NCI-H345 treated with DMSO at 0.1 percent for 48 hours (cell line): ENCODE measurements around the gene SEC24C.
"Not testable (repeated sequence)": the region's sequence is repeated elsewhere in the genome, so short reads cannot be mapped to it uniquely, and the experiment has no call there.

Source experiments
- DNase-seq: peaks from one replicate; lab custom pipeline; 2025; ENCODE audit not compliant: unreplicated experiment; lab: John Stamatoyannopoulos, UW

SEC24C gene

GRCh38 chr10:73743905-73744663, at the start of gene SEC24C:
Gene SEC24C, plus strand, starts transcription at chr10:73744372. Its CDS starts 2,461 bp downstream, at chr10:73746833.
- DNase-seq, result peak; percentile 87

GRCh38 chr10:73695302-73695701, 48.9 kb upstream of the SEC24C start:
- DNase-seq, result not testable (repeated sequence)

GRCh38 chr10:73697675-73698159, 46.5 kb upstream of the SEC24C start, which contains the start of gene AGAP5:
Gene AGAP5, minus strand, starts transcription at chr10:73698109. Its CDS starts 354 bp downstream, at chr10:73697755.
- DNase-seq, result not testable (repeated sequence)

- not testable (repeated sequence) for DNase-seq
Measured at GRCh38 chr10:73698819-73699218, 45.4 kb upstream of the SEC24C start.

- DNase-seq, result not testable (repeated sequence)
Measured at GRCh38 chr10:73703924-73704323, 40.2 kb upstream of the SEC24C start.

- DNase-seq, result not testable (repeated sequence)
Measured at GRCh38 chr10:73705506-73706072, 38.6 kb upstream of the SEC24C start.

GRCh38 chr10:73706488-73706887, 37.7 kb upstream of the SEC24C start:
- not testable (repeated sequence) for DNase-seq

- not testable (repeated sequence) for DNase-seq
Measured at GRCh38 chr10:73707628-73708027, 36.5 kb upstream of the SEC24C start.

GRCh38 chr10:73708122-73708521, 36.0 kb upstream of the SEC24C start:
- not testable (repeated sequence) for DNase-seq

GRCh38 chr10:73711683-73712082, 32.5 kb upstream of the SEC24C start:
- DNase-seq, result not testable (repeated sequence)

GRCh38 chr10:73713912-73714311, 30.3 kb upstream of the SEC24C start:
- DNase-seq, result not testable (repeated sequence)

- DNase-seq, result not testable (repeated sequence)
Measured at GRCh38 chr10:73714483-73714882, 29.7 kb upstream of the SEC24C start.

GRCh38 chr10:73715179-73716156, 28.7 kb upstream of the SEC24C start:
- not testable (repeated sequence) for DNase-seq

- DNase-seq, result no peak
Measured at GRCh38 chr10:73716251-73716650, 27.9 kb upstream of the SEC24C start.

GRCh38 chr10:73717556-73717955, 26.6 kb upstream of the SEC24C start:
- no peak for DNase-seq

- not testable (repeated sequence) for DNase-seq
Measured at GRCh38 chr10:73720561-73720960, 23.6 kb upstream of the SEC24C start.

- DNase-seq, result no peak
Measured at GRCh38 chr10:73723516-73723915, 20.7 kb upstream of the SEC24C start.

GRCh38 chr10:73729781-73730152, 14.4 kb upstream of the SEC24C start:
- not testable (repeated sequence) for DNase-seq

- peak; percentile 44 for DNase-seq
Measured at GRCh38 chr10:73730153-73730906, 13.8 kb upstream of the SEC24C start.
